DMS 273 (cell line): ENCODE results near the gene PTPRN2.

ENCODE experiments used
- DNase-seq: peaks from one replicate; lab custom pipeline; 2025; ENCODE audit not compliant: unreplicated experiment; lab: John Stamatoyannopoulos, UW

Gene PTPRN2

GRCh38 chr7:157652954-157653826 is 934.4 kb downstream of the PTPRN2 start:
- no peak for DNase-seq

GRCh38 chr7:157652161-157652953 is 935.3 kb downstream of the PTPRN2 start:
- no peak for DNase-seq

- no peak for DNase-seq
Observed at GRCh38 chr7:157651366-157652160, 936.1 kb downstream of the PTPRN2 start.

GRCh38 chr7:157650801-157651200 is 936.8 kb downstream of the PTPRN2 start:
- no peak for DNase-seq

GRCh38 chr7:157650131-157650631 is 937.4 kb downstream of the PTPRN2 start:
- DNase-seq: no peak

- no peak for DNase-seq
Observed at GRCh38 chr7:157646551-157646950, 941.1 kb downstream of the PTPRN2 start.

GRCh38 chr7:157645539-157645938 is 942.1 kb downstream of the PTPRN2 start:
- DNase-seq: no peak

- no peak for DNase-seq
Observed at GRCh38 chr7:157644946-157645345, 942.7 kb downstream of the PTPRN2 start.

GRCh38 chr7:157643525-157643970 is 944.1 kb downstream of the PTPRN2 start:
- DNase-seq: no peak

- DNase-seq: no peak
Observed at GRCh38 chr7:157641866-157642265, 945.8 kb downstream of the PTPRN2 start.

- DNase-seq: no peak
Observed at GRCh38 chr7:157640144-157640543, 947.5 kb downstream of the PTPRN2 start.

GRCh38 chr7:157638563-157638962 is 949.1 kb downstream of the PTPRN2 start:
- no peak for DNase-seq

- DNase-seq: no peak
Observed at GRCh38 chr7:157637216-157637949, 950.2 kb downstream of the PTPRN2 start.

GRCh38 chr7:157635669-157636068 is 952.0 kb downstream of the PTPRN2 start:
- DNase-seq: no peak

GRCh38 chr7:157635148-157635500 is 952.5 kb downstream of the PTPRN2 start:
- DNase-seq: no peak

- no peak for DNase-seq
Observed at GRCh38 chr7:157634401-157635147, 953.0 kb downstream of the PTPRN2 start.

GRCh38 chr7:157633465-157634185 is 954.0 kb downstream of the PTPRN2 start:
- no peak for DNase-seq

- DNase-seq: no peak
Observed at GRCh38 chr7:157630301-157630853, 957.2 kb downstream of the PTPRN2 start.

- DNase-seq: no peak
Observed at GRCh38 chr7:157628456-157628855, 959.2 kb downstream of the PTPRN2 start.
